OCI-LY3 (cell line): ENCODE results near the gene ADAMTS1.

Source experiments
- H2AFZ ChIP-seq: fragments of 200-600, 300-600 bp; shearing (Covaris generic); 2 replicates; pipeline ENCODE4 v1.6.0; 2014; ENCODE audit warnings: antibody characterized with exemption, low read depth, low read length
- H3K27ac ChIP-seq: fragments of 200-600, 300-600 bp; sonication (generic); 2 replicates; pipeline ENCODE4 v1.5.1; 2014; ENCODE audit warnings: mild to moderate bottlenecking, low read length, moderate library complexity, mixed read lengths
- H3K27me3 ChIP-seq: fragments of 200-600, 300-600 bp; sonication (generic); 2 replicates; pipeline ENCODE4 v1.6.1; 2014; ENCODE audit warnings: low read depth, low read length, mixed read lengths
- H3K36me3 ChIP-seq: fragments of 200-600, 300-600 bp; sonication (generic); replicated peaks from 2 replicates; pipeline ENCODE3; 2014; ENCODE audit warnings: low read depth, low read length, mixed read lengths
- H3K4me1 ChIP-seq: fragments of 300-600, 200-600 bp; sonication (generic); 2 replicates; pipeline ENCODE4 v1.6.1; 2014; ENCODE audit warnings: low read length, mixed read lengths
- H3K4me2 ChIP-seq: fragments of 200-600, 300-600 bp; sonication (generic); 2 replicates; pipeline ENCODE4 v1.6.1; 2014; ENCODE audit warnings: low read length, mixed read lengths
- H3K4me3 ChIP-seq: fragments of 300-600, 200-600 bp; sonication (generic); 2 replicates; pipeline ENCODE4 v1.5.1; 2014; ENCODE audit warnings: antibody characterized with exemption, mild to moderate bottlenecking, low read length, moderate library complexity
- H3K79me2 ChIP-seq: fragments of 300-600, 200-600 bp; shearing (Covaris generic); 2 replicates; pipeline ENCODE4 v1.6.1; 2014; ENCODE audit warnings: mild to moderate bottlenecking, low read length, mixed read lengths
- H3K9ac ChIP-seq: fragments of 300-600, 200-600 bp; shearing (Covaris generic); 2 replicates; pipeline ENCODE4 v1.6.0; 2014; ENCODE audit warnings: mild to moderate bottlenecking, low read length, moderate library complexity
- H3K9me3 ChIP-seq: fragments of 200-600, 300-600 bp; shearing (Covaris generic); 2 replicates; pipeline ENCODE4 v1.6.1; 2014; ENCODE audit warnings: low read length, mixed read lengths; ENCODE audit not compliant: insufficient read depth
- H4K20me1 ChIP-seq: fragments of 200-600, 300-600 bp; sonication (generic); 2 replicates; pipeline ENCODE4 v1.6.1; 2016; ENCODE audit warnings: low read length, mixed read lengths; ENCODE audit not compliant: insufficient read depth
- EZH2phosphoT487 ChIP-seq: fragments of 200-600 bp; shearing (Covaris generic); IDR thresholded peaks from 2 replicates; pipeline ENCODE4 v1.6.1; 2018; ENCODE audit warnings: antibody characterized with exemption, mixed run types, low read depth
- TF ChIP-seq, protein P1 (sequence below): fragments of 200-600, 300-600 bp; sonication (generic); IDR thresholded peaks from 2 replicates; pipeline ENCODE4 v1.5.1; 2014; ENCODE audit warnings: antibody characterized with exemption, low read length, low read depth

The ADAMTS1 gene

DNA sequence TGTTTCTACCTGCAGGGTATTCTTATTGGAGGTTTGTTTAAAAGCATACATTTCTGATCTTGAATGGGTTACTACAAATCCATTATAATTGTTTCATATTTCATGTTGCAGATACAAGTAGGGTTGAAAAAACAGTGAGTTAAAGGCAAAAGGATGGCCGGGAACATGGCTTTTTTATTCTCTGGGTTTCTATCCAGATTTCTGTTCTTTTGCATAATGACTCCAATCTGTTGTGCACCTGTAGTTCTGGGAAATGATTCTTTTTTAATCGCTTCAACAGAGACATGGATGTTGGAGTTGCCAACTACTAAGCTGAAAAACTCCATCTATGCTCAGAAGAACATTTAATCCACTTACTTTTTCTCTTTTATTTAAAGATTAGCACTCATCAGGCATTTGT lies 2.7 kb upstream of the ADAMTS1 start:
- H3K79me2 ChIP-seq: no peaks in the 10 kb centered on the region
- no peak overlapping the region for H3K4me3 ChIP-seq
- TF ChIP-seq, protein P1, sequence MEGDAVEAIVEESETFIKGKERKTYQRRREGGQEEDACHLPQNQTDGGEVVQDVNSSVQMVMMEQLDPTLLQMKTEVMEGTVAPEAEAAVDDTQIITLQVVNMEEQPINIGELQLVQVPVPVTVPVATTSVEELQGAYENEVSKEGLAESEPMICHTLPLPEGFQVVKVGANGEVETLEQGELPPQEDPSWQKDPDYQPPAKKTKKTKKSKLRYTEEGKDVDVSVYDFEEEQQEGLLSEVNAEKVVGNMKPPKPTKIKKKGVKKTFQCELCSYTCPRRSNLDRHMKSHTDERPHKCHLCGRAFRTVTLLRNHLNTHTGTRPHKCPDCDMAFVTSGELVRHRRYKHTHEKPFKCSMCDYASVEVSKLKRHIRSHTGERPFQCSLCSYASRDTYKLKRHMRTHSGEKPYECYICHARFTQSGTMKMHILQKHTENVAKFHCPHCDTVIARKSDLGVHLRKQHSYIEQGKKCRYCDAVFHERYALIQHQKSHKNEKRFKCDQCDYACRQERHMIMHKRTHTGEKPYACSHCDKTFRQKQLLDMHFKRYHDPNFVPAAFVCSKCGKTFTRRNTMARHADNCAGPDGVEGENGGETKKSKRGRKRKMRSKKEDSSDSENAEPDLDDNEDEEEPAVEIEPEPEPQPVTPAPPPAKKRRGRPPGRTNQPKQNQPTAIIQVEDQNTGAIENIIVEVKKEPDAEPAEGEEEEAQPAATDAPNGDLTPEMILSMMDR: no peak
- TF ChIP-seq EZH2phosphoT487: no peak
- no peak overlapping the region for H3K27ac ChIP-seq
- H2AFZ ChIP-seq: no peak overlapping the region
- no peaks in the 10 kb centered on the region for H3K36me3 ChIP-seq
- H4K20me1 ChIP-seq: no peaks in the 10 kb centered on the region
- no peaks in the 10 kb centered on the region for H3K9me3 ChIP-seq
- 0 out of 2 replicates have a peak, but pooled peaks cover 3% of the 10 kb centered on the region for H3K4me1 ChIP-seq
- H3K27me3 ChIP-seq: no peaks in the 10 kb centered on the region
- no peak overlapping the region for H3K4me2 ChIP-seq
- H3K9ac ChIP-seq: no peak overlapping the region

DNA sequence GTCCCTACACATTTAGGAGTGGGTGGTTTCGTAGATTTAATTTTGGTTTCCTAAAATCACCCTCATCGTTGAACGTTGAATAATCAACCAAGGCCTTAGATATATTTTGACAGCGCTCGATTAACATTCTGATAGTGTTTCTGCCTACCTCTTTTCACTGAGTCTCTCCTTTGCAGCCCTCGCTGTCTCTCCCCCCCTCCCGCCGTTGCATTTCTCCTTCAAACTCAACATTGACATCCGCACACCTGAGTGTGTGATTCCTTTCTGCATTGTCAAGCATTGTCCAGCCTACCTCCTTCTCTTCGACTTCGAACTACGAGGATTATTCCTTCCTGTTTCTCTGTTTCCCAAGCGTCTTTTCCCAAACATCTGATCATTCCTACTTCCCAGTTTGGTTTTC lies 1.8 kb upstream of the ADAMTS1 start:
- Histone ChIP-seq H4K20me1 (no peaks in the 10 kb centered on the region), H3K4me3 (no peak overlapping the region), H3K4me1 (0 out of 2 replicates have a peak, but pooled peaks cover 3% of the 10 kb centered on the region), H3K4me2 (no peak overlapping the region), H3K79me2 (no peaks in the 10 kb centered on the region), H3K36me3 (no peaks in the 10 kb centered on the region), H2AFZ (no peak overlapping the region), H3K27me3 (no peaks in the 10 kb centered on the region), H3K9ac (no peak overlapping the region), H3K27ac (no peak overlapping the region), H3K9me3 (no peaks in the 10 kb centered on the region)
- TF ChIP-seq EZH2phosphoT487: no peak
- TF ChIP-seq, protein P1: no peak

DNA sequence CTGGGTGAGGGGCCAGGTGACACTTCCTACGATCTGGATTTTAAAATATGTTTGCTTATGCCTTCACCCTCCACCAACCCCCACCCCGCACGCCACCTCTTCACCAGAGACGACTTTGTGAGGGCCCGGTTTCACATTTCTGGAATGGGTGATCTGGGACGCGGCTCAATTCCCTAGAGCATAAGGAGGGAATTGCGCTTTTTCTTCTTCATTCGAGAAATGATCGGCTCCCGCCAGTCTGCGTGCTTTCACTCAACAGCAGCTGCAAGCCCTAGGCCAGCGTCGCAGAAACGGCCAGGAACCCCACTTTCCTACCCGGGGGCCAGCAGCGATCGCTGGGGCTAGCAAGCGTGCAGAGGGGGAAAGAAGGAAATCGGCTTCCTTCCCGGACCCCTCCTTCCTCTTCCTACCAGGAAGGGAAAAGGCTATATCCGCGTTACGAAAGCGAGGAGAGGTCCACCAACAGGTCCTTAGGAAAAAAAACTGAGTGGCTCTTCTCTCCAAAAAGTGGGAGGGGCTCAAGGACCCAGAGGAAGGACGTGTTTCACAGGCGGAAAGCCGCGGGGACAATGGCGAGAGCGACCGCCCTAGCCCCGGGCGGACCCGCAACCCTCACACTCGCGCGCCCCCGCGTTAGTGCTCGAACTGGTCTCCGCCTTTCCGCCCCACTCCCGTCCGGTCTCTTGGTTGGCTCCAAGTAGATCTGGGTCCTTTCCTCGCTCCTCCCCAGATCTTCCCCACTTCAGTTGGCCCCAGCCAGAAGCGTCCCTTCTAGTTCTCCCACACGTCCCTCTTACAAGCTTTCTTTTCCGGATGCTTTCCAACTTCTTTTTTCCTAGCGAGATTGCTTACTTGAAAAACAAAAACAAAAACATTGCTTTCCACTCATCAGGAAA lies 1.1 kb upstream of the ADAMTS1 start:
- Histone ChIP-seq H3K4me3 (no peak overlapping the region), H3K9ac (no peak overlapping the region), H3K4me2 (no peak overlapping the region), H3K36me3 (no peaks in the 10 kb centered on the region), H4K20me1 (no peaks in the 10 kb centered on the region), H3K79me2 (no peaks in the 10 kb centered on the region), H3K27me3 (no peaks in the 10 kb centered on the region), H3K9me3 (no peaks in the 10 kb centered on the region), H3K27ac (no peak overlapping the region), H2AFZ (no peak overlapping the region), H3K4me1 (0 out of 2 replicates have a peak, but pooled peaks cover 3% of the 10 kb centered on the region)
- TF ChIP-seq, protein P1: no peak

DNA sequence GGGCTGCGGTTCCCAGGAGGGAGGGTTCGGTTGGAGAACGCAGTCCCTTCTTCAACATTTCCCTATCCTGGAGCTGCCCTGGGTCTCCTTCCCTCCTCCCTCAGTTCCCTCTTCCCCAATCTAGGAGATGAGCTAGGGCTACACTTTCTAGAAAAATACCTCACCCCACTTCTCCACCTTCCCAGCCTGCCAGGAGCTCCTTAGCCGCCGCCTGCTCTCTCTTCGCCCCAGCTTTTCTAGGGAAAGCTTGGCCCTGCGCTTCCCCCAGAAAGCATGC lies 488 bp upstream of the ADAMTS1 start:
- Histone ChIP-seq H3K4me3 (no peak overlapping the region), H3K79me2 (no peaks in the 10 kb centered on the region), H4K20me1 (no peaks in the 10 kb centered on the region), H3K36me3 (no peaks in the 10 kb centered on the region), H3K4me1 (0 out of 2 replicates have a peak, but pooled peaks cover 3% of the 10 kb centered on the region), H3K9ac (no peak overlapping the region), H3K4me2 (no peak overlapping the region), H3K27ac (no peak overlapping the region), H3K9me3 (no peaks in the 10 kb centered on the region), H2AFZ (no peak overlapping the region), H3K27me3 (no peaks in the 10 kb centered on the region)
- TF ChIP-seq EZH2phosphoT487: no peak
- TF ChIP-seq, protein P1: no peak
